Activated gamma-delta T cell treated with Interleukin-2 at 50 U/mL for 16 hours (primary cell): Measurements from ENCODE around the gene C17orf58.

Experiments
- DNase-seq: peaks from one replicate; pipeline ENCODE4 v3.0.0-alpha.2; 2020

Gene C17orf58

DNA sequence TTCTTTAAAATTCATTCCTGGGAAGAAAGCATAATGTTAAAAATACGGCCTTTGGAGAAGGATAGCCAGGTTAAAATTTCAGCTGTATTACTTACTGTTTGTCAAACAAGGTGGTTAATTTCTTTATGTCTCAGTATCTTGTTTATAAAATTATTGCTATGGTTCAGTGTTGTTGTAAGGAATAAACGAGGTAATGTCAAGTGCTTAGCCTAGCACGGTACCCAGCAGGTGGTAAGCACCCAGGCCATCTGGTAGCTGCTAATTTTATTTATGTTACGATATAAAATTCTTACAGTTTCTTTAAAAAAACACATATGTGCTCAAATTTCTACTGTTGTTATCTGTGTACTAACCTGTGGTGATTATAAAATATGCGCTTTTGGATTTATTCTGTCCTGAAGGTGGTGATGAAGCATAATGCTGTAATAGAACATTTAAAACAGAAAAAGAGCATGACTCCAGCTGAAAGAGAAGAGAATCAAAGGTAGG, 48.9 kb downstream of the C17orf58 start:
- DNase-seq: no peak

DNA sequence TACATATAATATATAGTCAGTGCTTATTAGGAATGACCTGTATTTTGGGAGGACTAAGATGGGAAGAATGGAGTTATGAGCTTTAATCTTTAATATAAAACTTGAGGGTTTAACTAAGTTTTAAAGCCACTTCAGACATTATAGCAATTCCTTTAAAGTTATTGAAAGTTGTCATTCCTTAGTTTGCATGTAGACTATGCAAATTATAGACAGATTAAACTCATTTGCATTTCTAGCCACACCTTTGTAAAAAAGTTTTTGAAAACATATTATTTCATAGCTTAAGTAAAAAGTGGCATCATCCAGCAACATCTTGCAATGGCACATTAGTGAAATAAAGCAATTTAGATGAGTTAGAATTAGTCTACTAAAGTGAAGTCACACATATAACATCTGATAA, 49.8 kb downstream of the C17orf58 start:
- DNase-seq: no peak

DNA sequence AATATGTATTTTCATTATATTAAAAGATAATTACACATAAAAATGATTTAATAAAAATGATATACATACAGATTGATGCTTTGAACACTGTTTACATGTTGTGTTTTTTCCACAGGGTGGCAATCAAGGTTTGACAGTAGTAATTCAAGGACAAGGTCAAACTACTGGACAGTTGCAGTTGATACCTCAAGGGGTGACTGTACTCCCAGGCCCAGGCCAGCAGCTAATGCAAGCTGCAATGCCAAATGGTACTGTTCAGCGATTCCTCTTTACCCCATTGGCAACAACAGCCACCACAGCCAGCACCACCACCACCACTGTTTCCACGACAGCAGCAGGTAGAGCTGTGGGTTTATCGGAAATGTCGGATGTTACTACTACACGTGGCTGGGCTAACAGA, 52.2 kb downstream of the C17orf58 start:
- DNase-seq: no peak

DNA sequence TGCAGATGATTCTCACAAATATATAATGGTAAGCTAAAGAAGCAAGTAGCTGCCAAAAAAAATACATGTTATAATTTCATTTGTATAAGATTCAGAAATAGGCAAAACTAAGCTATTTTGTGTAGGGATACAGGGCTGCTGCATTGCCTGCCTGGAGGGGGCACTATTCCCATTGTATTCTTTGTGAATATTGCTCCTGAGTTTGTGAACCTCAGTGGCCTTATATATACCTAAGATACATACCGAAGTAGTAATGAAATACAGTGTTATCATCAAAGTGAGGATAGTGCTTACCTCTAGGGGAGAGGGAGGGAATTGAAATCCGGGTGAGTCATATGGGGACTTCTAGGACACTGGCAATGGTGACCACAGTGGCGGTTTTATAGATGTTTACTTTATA, 53.5 kb downstream of the C17orf58 start:
- no peak for DNase-seq
